Measurements from ENCODE around the gene TAF11L3. TPM values are rescaled to one million over a fixed set of nuclear protein-coding genes. Genes with fewer than 3 reads are reported as not detected.
"Not testable (repeated sequence)": the region's sequence is repeated elsewhere in the genome, so short reads cannot be mapped to it uniquely, and the experiment has no call there.

Gene TAF11L3
- total RNA-seq (2014; rRNA removed; shearing (Covaris generic); ENCODE audit: low replicate concordance) = not detected in 2 replicates

GRCh38 chr5:17518067-17518466 lies at the start of gene TAF11L3:
TAF11L3 (plus strand) TSS chr5:17518367.
- not testable (repeated sequence) for H4K20me1 ChIP-seq (ENCODE audit: insufficient read depth, low read depth, low read length); H3K4me2 ChIP-seq (ENCODE audit: low read depth, low read length, poor library complexity, severe bottlenecking); H2AFZ ChIP-seq (ENCODE audit: low read length); H3K4me1 ChIP-seq (ENCODE audit: low read length); H3K79me2 ChIP-seq (ENCODE audit: low read length); H3K9ac ChIP-seq (ENCODE audit: low read length); H3K9me3 ChIP-seq (ENCODE audit: low read length); H3K9me2 ChIP-seq (replicated peaks; ENCODE audit: insufficient read depth, low read length); H3K27ac ChIP-seq (ENCODE audit: low read length); DNase-seq; H3K4me3 ChIP-seq (ENCODE audit: low read length); H3K27me3 ChIP-seq (ENCODE audit: low read length); H3K36me3 ChIP-seq (ENCODE audit: insufficient read depth, low read length)

DNA sequence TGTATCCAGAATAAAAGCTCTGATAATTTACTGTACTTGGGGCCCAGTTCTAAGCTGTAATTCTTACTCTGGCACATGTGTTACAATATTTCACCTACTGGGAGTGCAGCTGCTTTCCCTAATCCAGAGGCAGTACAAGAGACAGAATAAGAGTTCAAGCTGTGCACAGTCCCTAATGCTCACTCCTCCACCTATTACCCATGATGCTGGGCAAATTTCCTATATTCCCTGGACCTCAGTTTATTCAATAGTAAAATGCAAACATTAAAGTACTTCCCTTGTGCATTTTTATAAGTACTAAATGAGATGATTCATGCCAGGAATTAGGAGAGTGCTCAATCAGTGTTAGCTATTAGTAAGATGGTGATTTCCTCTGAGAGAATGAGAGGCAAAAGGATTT lies 48.1 kb upstream of the TAF11L3 start:
- Histone ChIP-seq H3K4me1 (ENCODE audit: low read length) (no peaks in the 10 kb centered on the region), H3K9me3 (ENCODE audit: low read length) (no peaks in the 10 kb centered on the region), H3K79me2 (ENCODE audit: low read length) (no peaks in the 10 kb centered on the region), H3K36me3 (ENCODE audit: insufficient read depth, low read length) (no peaks in the 10 kb centered on the region), H4K20me1 (ENCODE audit: insufficient read depth, low read depth, low read length) (no peaks in the 10 kb centered on the region), H2AFZ (ENCODE audit: low read length) (no peak overlapping the region), H3K27ac (ENCODE audit: low read length) (no peak overlapping the region), H3K9ac (ENCODE audit: low read length) (no peak overlapping the region), H3K9me2 (replicated peaks; ENCODE audit: insufficient read depth, low read length) (no peaks in the 10 kb centered on the region), H3K4me3 (ENCODE audit: low read length) (no peak overlapping the region), H3K4me2 (ENCODE audit: low read depth, low read length, poor library complexity, severe bottlenecking) (no peak overlapping the region), H3K27me3 (ENCODE audit: low read length) (no peaks in the 10 kb centered on the region)
- DNase-seq = no peak

- H3K9ac ChIP-seq (ENCODE audit: low read length); DNase-seq; H3K9me3 ChIP-seq (ENCODE audit: low read length); H3K9me2 ChIP-seq (replicated peaks; ENCODE audit: insufficient read depth, low read length); H3K27me3 ChIP-seq (ENCODE audit: low read length); H3K4me1 ChIP-seq (ENCODE audit: low read length); H3K79me2 ChIP-seq (ENCODE audit: low read length); H2AFZ ChIP-seq (ENCODE audit: low read length); H3K4me2 ChIP-seq (ENCODE audit: low read depth, low read length, poor library complexity, severe bottlenecking); H3K27ac ChIP-seq (ENCODE audit: low read length); H3K4me3 ChIP-seq (ENCODE audit: low read length); H4K20me1 ChIP-seq (ENCODE audit: insufficient read depth, low read depth, low read length); H3K36me3 ChIP-seq (ENCODE audit: insufficient read depth, low read length): not testable (repeated sequence)
These were observed 43.1 kb upstream of the TAF11L3 start for GRCh38 chr5:17475064-17475463.

GRCh38 chr5:17477043-17477442 lies 41.1 kb upstream of the TAF11L3 start:
- Histone ChIP-seq H3K4me1 (ENCODE audit: low read length) (no peaks in the 10 kb centered on the region), H3K4me3 (ENCODE audit: low read length) (no peak overlapping the region), H3K36me3 (ENCODE audit: insufficient read depth, low read length) (no peaks in the 10 kb centered on the region), H4K20me1 (ENCODE audit: insufficient read depth, low read depth, low read length) (no peaks in the 10 kb centered on the region), H3K27ac (ENCODE audit: low read length) (no peak overlapping the region), H3K9me3 (ENCODE audit: low read length) (no peaks in the 10 kb centered on the region), H3K4me2 (ENCODE audit: low read depth, low read length, poor library complexity, severe bottlenecking) (no peak overlapping the region), H2AFZ (ENCODE audit: low read length) (no peak overlapping the region), H3K27me3 (ENCODE audit: low read length) (no peaks in the 10 kb centered on the region), H3K9ac (ENCODE audit: low read length) (no peak overlapping the region), H3K9me2 (replicated peaks; ENCODE audit: insufficient read depth, low read length) (no peaks in the 10 kb centered on the region), H3K79me2 (ENCODE audit: low read length) (no peaks in the 10 kb centered on the region)
- no peak for DNase-seq

DNA sequence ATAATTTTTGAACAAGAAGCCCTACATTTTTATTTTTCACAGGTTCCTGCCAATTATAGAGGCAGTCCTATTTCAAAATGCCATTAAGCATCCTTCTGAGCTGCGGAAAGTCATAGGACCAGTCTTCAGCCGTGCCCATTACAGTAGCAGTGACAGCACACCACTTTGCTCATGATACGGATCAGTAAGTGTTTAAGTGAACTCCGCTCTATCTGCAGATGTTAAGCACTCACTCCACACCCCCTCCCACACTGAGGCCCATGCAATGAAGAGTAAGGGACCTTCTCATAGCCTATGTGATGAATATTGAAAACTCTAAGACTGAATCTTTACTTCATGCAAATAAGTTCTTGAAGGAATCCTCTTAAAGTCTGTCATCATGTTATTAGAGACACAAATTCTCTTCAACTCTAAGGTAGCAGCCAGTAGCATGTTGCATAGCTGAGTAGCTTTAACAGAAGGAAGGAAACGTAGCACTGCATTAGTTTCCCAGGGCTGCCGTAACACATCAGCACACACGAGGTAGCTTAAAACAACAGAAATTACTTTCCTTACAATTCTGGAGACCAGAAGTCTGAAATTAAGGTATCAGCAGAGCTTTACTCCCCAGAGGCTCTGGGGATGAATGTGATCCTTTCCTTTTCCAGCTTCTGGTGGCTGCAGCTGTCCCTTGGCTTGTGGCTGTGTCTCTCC lies 40.4 kb upstream of the TAF11L3 start:
- no peak overlapping the region for H3K4me3 ChIP-seq (ENCODE audit: low read length)
- H3K36me3 ChIP-seq (ENCODE audit: insufficient read depth, low read length) = no peaks in the 10 kb centered on the region
- H3K4me2 ChIP-seq (ENCODE audit: low read depth, low read length, poor library complexity, severe bottlenecking) = no peak overlapping the region
- H2AFZ ChIP-seq (ENCODE audit: low read length) = no peak overlapping the region
- H3K9ac ChIP-seq (ENCODE audit: low read length) = no peak overlapping the region
- H3K27ac ChIP-seq (ENCODE audit: low read length) = no peak overlapping the region
- H3K9me3 ChIP-seq (ENCODE audit: low read length) = no peaks in the 10 kb centered on the region
- H3K79me2 ChIP-seq (ENCODE audit: low read length) = no peaks in the 10 kb centered on the region
- H3K4me1 ChIP-seq (ENCODE audit: low read length) = no peaks in the 10 kb centered on the region
- H3K27me3 ChIP-seq (ENCODE audit: low read length) = no peaks in the 10 kb centered on the region
- no peaks in the 10 kb centered on the region for H4K20me1 ChIP-seq (ENCODE audit: insufficient read depth, low read depth, low read length)
- DNase-seq = no peak
- H3K9me2 ChIP-seq (replicated peaks; ENCODE audit: insufficient read depth, low read length) = no peaks in the 10 kb centered on the region

DNA sequence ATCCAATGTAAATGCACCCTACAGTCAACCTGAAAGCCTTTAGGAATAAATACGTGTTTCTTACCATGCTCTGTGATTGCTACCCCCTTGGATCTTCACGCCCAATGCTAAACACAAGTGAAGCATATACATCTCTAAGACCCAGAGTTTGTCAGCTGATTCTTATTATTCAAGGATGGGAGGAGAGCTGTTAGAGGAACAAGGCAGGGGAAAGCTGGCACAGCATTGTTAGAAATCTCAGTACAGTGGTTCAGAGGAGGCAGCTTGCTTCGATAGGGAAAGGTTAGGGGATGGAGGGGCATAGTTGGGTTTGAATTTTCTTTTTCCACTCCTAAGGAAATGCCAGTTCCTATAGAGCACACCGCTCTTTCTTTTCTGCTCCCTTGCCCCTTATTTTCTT lies 36.8 kb upstream of the TAF11L3 start:
- no peak overlapping the region for H3K4me2 ChIP-seq (ENCODE audit: low read depth, low read length, poor library complexity, severe bottlenecking)
- no peaks in the 10 kb centered on the region for H3K79me2 ChIP-seq (ENCODE audit: low read length)
- H3K27me3 ChIP-seq (ENCODE audit: low read length) = no peaks in the 10 kb centered on the region
- no peak overlapping the region for H2AFZ ChIP-seq (ENCODE audit: low read length)
- no peaks in the 10 kb centered on the region for H3K9me3 ChIP-seq (ENCODE audit: low read length)
- H3K4me1 ChIP-seq (ENCODE audit: low read length) = no peaks in the 10 kb centered on the region
- no peak for DNase-seq
- H3K9me2 ChIP-seq (replicated peaks; ENCODE audit: insufficient read depth, low read length) = no peaks in the 10 kb centered on the region
- H3K4me3 ChIP-seq (ENCODE audit: low read length) = no peak overlapping the region
- H3K36me3 ChIP-seq (ENCODE audit: insufficient read depth, low read length) = no peaks in the 10 kb centered on the region
- H4K20me1 ChIP-seq (ENCODE audit: insufficient read depth, low read depth, low read length) = no peaks in the 10 kb centered on the region
- H3K27ac ChIP-seq (ENCODE audit: low read length) = no peak overlapping the region
- H3K9ac ChIP-seq (ENCODE audit: low read length) = no peak overlapping the region

- Histone ChIP-seq H3K9me3 (ENCODE audit: low read length) (no peaks in the 10 kb centered on the region), H2AFZ (ENCODE audit: low read length) (no peak overlapping the region), H4K20me1 (ENCODE audit: insufficient read depth, low read depth, low read length) (no peaks in the 10 kb centered on the region), H3K4me2 (ENCODE audit: low read depth, low read length, poor library complexity, severe bottlenecking) (no peak overlapping the region), H3K9ac (ENCODE audit: low read length) (no peak overlapping the region), H3K79me2 (ENCODE audit: low read length) (no peaks in the 10 kb centered on the region), H3K4me1 (ENCODE audit: low read length) (no peaks in the 10 kb centered on the region), H3K4me3 (ENCODE audit: low read length) (no peak overlapping the region), H3K27ac (ENCODE audit: low read length) (no peak overlapping the region), H3K9me2 (replicated peaks; ENCODE audit: insufficient read depth, low read length) (no peaks in the 10 kb centered on the region), H3K27me3 (ENCODE audit: low read length) (no peaks in the 10 kb centered on the region), H3K36me3 (ENCODE audit: insufficient read depth, low read length) (no peaks in the 10 kb centered on the region)
- DNase-seq = no peak
These were observed 35.4 kb upstream of the TAF11L3 start for GRCh38 chr5:17482790-17483189.

DNA sequence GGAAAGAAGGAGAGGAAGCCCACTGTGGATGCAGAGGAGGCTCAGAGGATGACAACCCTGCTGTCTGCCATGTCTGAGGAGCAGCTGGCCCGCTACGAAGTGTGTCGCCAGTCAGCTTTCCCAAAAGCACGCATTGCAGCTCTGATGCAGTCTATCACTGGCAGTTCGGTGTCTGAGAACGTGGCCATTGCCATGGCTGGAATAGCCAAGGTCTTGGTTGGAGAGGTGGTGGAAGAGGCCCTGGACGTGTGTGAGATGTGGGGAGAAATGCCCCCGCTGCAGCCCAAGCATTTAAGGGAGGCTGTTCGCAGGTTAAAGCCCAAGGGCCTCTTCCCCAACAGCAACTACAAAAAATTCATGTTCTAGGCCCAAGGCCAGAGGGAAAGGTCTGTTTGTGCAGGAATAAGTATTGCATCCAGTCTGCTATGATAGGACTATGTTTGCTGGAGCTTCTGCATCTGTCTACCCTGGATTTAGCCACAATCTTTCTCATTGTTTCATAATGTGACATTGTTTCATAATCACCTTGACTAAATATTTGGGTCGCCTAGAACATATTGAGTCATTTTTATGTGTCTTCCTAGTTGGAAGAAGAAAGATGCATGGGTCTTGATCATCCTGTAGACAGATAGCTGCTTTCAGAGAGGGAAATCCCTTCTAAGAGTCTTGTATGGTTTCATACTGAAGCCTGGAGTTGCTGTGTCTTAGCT lies 31.5 kb upstream of the TAF11L3 start:
- not testable (repeated sequence) for H3K9ac ChIP-seq (ENCODE audit: low read length); H3K4me3 ChIP-seq (ENCODE audit: low read length); H2AFZ ChIP-seq (ENCODE audit: low read length); H3K4me2 ChIP-seq (ENCODE audit: low read depth, low read length, poor library complexity, severe bottlenecking); H4K20me1 ChIP-seq (ENCODE audit: insufficient read depth, low read depth, low read length); H3K36me3 ChIP-seq (ENCODE audit: insufficient read depth, low read length); H3K9me2 ChIP-seq (replicated peaks; ENCODE audit: insufficient read depth, low read length); H3K9me3 ChIP-seq (ENCODE audit: low read length); H3K27me3 ChIP-seq (ENCODE audit: low read length); H3K27ac ChIP-seq (ENCODE audit: low read length); H3K4me1 ChIP-seq (ENCODE audit: low read length); H3K79me2 ChIP-seq (ENCODE audit: low read length)
- DNase-seq = peak; percentile 20

All from Karpas-422 (cell line).